B cell (primary cell): Measurements from ENCODE around the gene ZBTB3. TPM values are rescaled to one million over a fixed set of nuclear protein-coding genes. Genes with fewer than 3 reads are reported as not detected.
A peak's percentile ranks its signal among the peaks of the same experiment; 100 is the strongest.

ENCODE experiments used
- ATAC-seq: fragments of 200-7000 bp; cut with Tn5 transposase; one replicate; pipeline ENCODE4 v1.10.0; 2021; ENCODE audit warnings: low read depth, mild to moderate bottlenecking, moderate number of reproducible peaks, moderate library complexity
- CTCF ChIA-PET: fragments of 350-600 bp; sonication (Branson Sonifier 250); formaldehyde crosslinking; loops from one replicate; lab custom pipeline; 2021; ENCODE audit warnings: antibody characterized with exemption, inconsistent platforms; lab: Charles Lee
- POLR2A ChIA-PET: fragments of 350-600 bp; sonication (Branson Sonifier 250); formaldehyde crosslinking; loops from one replicate; lab custom pipeline; 2021; ENCODE audit warnings: antibody characterized with exemption; lab: Charles Lee
- DNase-seq: peaks from one replicate; pipeline ENCODE4 v3.0.0; 2013
- H2AFZ ChIP-seq: 2 replicates; pipeline ENCODE4 v1.6.1; 2012; ENCODE audit warnings: mild to moderate bottlenecking, low read depth, low read length; ENCODE audit not compliant: insufficient read depth, poor library complexity, severe bottlenecking
- H3K27ac ChIP-seq, 2 donors: 1 replicate in 1 of 2; 2 replicates in 1 of 2; pipeline ENCODE4 v1.5.1; 2012 to 2013; ENCODE audit warnings: low read length in 2 of 2, mild to moderate bottlenecking in 2 of 2, moderate library complexity in 1 of 2
- H3K27me3 ChIP-seq, 4 experiments: fragments of 200-600 bp in 1 of 4; sonication (generic) in 1 of 4; replicated peaks in 1 of 4; 1 replicate in 2 of 4; 2 replicates in 2 of 4; pipeline versions ENCODE4 v1.6.1 to v1.7.0; 2013 to 2016; ENCODE audit warnings: low read length in 3 of 4, mild to moderate bottlenecking in 2 of 4, mixed read lengths in 1 of 4, moderate library complexity in 1 of 4; ENCODE audit not compliant: insufficient read depth in 4 of 4, control insufficient read depth in 3 of 4; ENCODE audit errors: control extremely low read depth in 1 of 4
- H3K36me3 ChIP-seq, 2 experiments: replicated peaks in 1 of 2; 1 replicate in 1 of 2; 2 replicates in 1 of 2; pipeline versions ENCODE4 v1.6.1 to v1.7.1; 2013; ENCODE audit warnings: low read length in 1 of 2; ENCODE audit not compliant: insufficient read depth in 2 of 2, control insufficient read depth in 1 of 2; ENCODE audit errors: control extremely low read depth in 1 of 2, extremely low read depth in 1 of 2
- H3K4me1 ChIP-seq, 2 donors: fragments of 200-600 bp in 1 of 2; sonication (generic) in 1 of 2; 1 replicate in 1 of 2; 2 replicates in 1 of 2; pipeline versions ENCODE4 v1.5.1 to v1.6.1; 2013 to 2017; ENCODE audit warnings: low read length in 2 of 2; ENCODE audit not compliant: control insufficient read depth in 2 of 2, insufficient read depth in 2 of 2
- H3K4me2 ChIP-seq: replicated peaks from 2 replicates; pipeline ENCODE3; 2012; ENCODE audit warnings: mild to moderate bottlenecking, low read depth, low read length; ENCODE audit not compliant: poor library complexity, severe bottlenecking
- H3K4me3 ChIP-seq, 5 experiments: fragments of 200-600 bp in 1 of 5; sonication (generic) in 1 of 5; 1 replicate in 3 of 5; 2 replicates in 2 of 5; pipeline versions ENCODE4 v1.5.1 to v1.7.0; 2011 to 2016; ENCODE audit warnings: low read length in 4 of 5, mild to moderate bottlenecking in 4 of 5, low read depth in 2 of 5, control low read depth in 1 of 5, moderate library complexity in 1 of 5; ENCODE audit not compliant: insufficient read depth in 1 of 5; ENCODE audit errors: control extremely low read depth in 1 of 5, extremely low read depth in 1 of 5
- H3K79me2 ChIP-seq: fragments of 200-600 bp; sonication (generic); one replicate; pipeline ENCODE4 v1.6.0; 2016; ENCODE audit warnings: low read length; ENCODE audit not compliant: control insufficient read depth, insufficient read depth
- H3K9ac ChIP-seq: fragments of 200-600 bp; sonication (generic); 2 replicates; pipeline ENCODE4 v1.6.1; 2017; ENCODE audit warnings: mild to moderate bottlenecking, low read length, moderate library complexity
- H3K9me3 ChIP-seq, 3 donors: one replicate each; pipeline versions ENCODE4 v1.6.1 to v1.7.1; 2013; ENCODE audit warnings: low read length in 2 of 3; ENCODE audit not compliant: control insufficient read depth in 2 of 3, insufficient read depth in 1 of 3; ENCODE audit errors: control extremely low read depth in 1 of 3
- H4K20me1 ChIP-seq: 2 replicates; pipeline ENCODE4 v1.6.0; 2012; ENCODE audit warnings: mild to moderate bottlenecking, low read length; ENCODE audit not compliant: insufficient read depth, control insufficient read depth, poor library complexity, severe bottlenecking
- H3K27ac Mint-ChIP-seq: one replicate; pipeline ENCODE4 v1.8.0; 2021; ENCODE audit warnings: mixed read lengths
- H3K27me3 Mint-ChIP-seq: one replicate; pipeline ENCODE4 v1.8.0; 2021; ENCODE audit warnings: mixed read lengths
- H3K4me1 Mint-ChIP-seq: one replicate; pipeline ENCODE4 v1.8.0; 2021; ENCODE audit warnings: mixed read lengths
- H3K4me3 Mint-ChIP-seq: one replicate; pipeline ENCODE4 v1.8.0; 2021; ENCODE audit warnings: mixed read lengths
- H3K9me3 Mint-ChIP-seq: one replicate; pipeline ENCODE4 v1.8.0; 2022; ENCODE audit warnings: mixed read lengths; ENCODE audit not compliant: insufficient read depth
- CTCF ChIP-seq: fragments of 200-600 bp; IDR thresholded peaks from one replicate; pipeline ENCODE4 v1.8.0; 2022; ENCODE audit warnings: antibody characterized with exemption, mild to moderate bottlenecking
- EZH2 ChIP-seq: IDR thresholded peaks from 2 replicates; pipeline ENCODE4 v1.6.1; 2012; ENCODE audit warnings: borderline replicate concordance, low read depth, mild to moderate bottlenecking, moderate library complexity, low read length; ENCODE audit not compliant: insufficient read depth, poor library complexity, severe bottlenecking
- WGBS: methylation state at CpG from one replicate; pipeline ENCODE4 v1.1.5; 2013; ENCODE audit warnings: missing lambda C conversion rate; ENCODE audit not compliant: insufficient coverage; 5-methylcytosine and 5-hydroxymethylcytosine counted together
- intact Hi-C: fragments of 100-400 bp; cut with micrococcal nuclease; formaldehyde crosslinking; loops from one replicate; pipeline ENCODE4 v1.10.0; 2022
- polyA plus RNA-seq: library from polyadenylated mRNA; depleted of rRNA; stranded (reverse); fragments of >200 nt; gene quantifications from 2 replicates; pipeline ENCODE4 v1.2.3, GENCODE V29; 2012
- total RNA-seq, 2 donors: library from RNA; stranded (reverse); fragments of 120-200 nt in 1 of 2; gene quantifications; 1 replicate in 1 of 2; 2 replicates in 1 of 2; pipeline versions ENCODE4 v1.2.3 to v1.2.4, GENCODE V29; 2013 to 2022

ZBTB3 gene
- total and polyA plus RNA-seq, 2 donors (not counting 1 experiment from before 2014, with no cell fraction given), result 8.7 to 22.0 TPM

- TF ChIP-seq EZH2 (no peak), CTCF (no peak)
- no peaks in the 10 kb centered on the region for H3K27me3 Mint-ChIP-seq
- intact Hi-C loops, result loop anchor here (1.0 to 5.0 kb wide), 6 partner anchors 42 to 174 kb away; partner anchors contain the start of genes C11orf98, CSKMT, EEF1G and ROM1
- peaks cover 51% of the 10 kb centered on the region for H3K4me1 Mint-ChIP-seq
- H3K27ac Mint-ChIP-seq, result peak overlapping the region; percentile 82
- no peak for ATAC-seq
- Histone ChIP-seq H3K4me2 (peak overlapping the region; percentile 95), H2AFZ (peak overlapping the region; percentile 86), H3K9me3 (no peaks in the 10 kb centered on the region), H3K36me3 (peaks cover 0 to 13% of the 10 kb centered on the region in 2 experiments), H3K27me3 (no peaks in the 10 kb centered on the region), H3K4me1 (peaks cover 39 to 50% of the 10 kb centered on the region in 2 donors), H3K79me2 (peaks cover 25% of the 10 kb centered on the region), H4K20me1 (no peaks in the 10 kb centered on the region), H3K27ac (no peak overlapping the region), H3K9ac (peak overlapping the region; percentile 83), H3K4me3 (peak overlapping the region in 4 of 5 experiments; percentile 65 to 86 (median 68))
- peak overlapping the region; percentile 92 for H3K4me3 Mint-ChIP-seq
- CTCF ChIA-PET, result interaction anchor here (0.7 to 3.3 kb wide), 8 partner anchors 12 to 174 kb away, joined by 3 to 13 read pairs (median 4); partner anchors contain the start of genes HNRNPUL2, SLC3A2 and TTC9C
- POLR2A ChIA-PET, result interaction anchor here (0.6 to 6.5 kb wide), 12 partner anchors 21 to 174 kb away, joined by 3 to 66 read pairs (median 4); partner anchors contain the start of genes B3GAT3, C11orf98, CSKMT and HNRNPUL2
- H3K9me3 Mint-ChIP-seq, result no peaks in the 10 kb centered on the region
- no peak for DNase-seq
- 94% methylated on average over 7 of the region's 8 CpGs for WGBS
Measured at GRCh38 chr11:62706850-62707247, 47.1 kb downstream of the ZBTB3 start.
